Tibial nerve (tissue), 4 donors: ENCODE data around the gene CEBPA. TPM values are rescaled to one million over a fixed set of nuclear protein-coding genes. Genes with fewer than 3 reads are reported as not detected.

Source experiments
- DNase-seq, 2 donors: peaks; one replicate each; pipeline ENCODE4 v3.0.0-alpha.2; 2019; ENCODE audit warnings: low spot score in 2 of 2
- H3K27ac ChIP-seq, 4 donors: fragments of 200-600 bp; sonication (generic) in 3 of 4; one replicate each; pipeline ENCODE4 v1.5.1; 2017 to 2019; ENCODE audit warnings: mild to moderate bottlenecking in 1 of 4
- H3K27me3 ChIP-seq, 2 donors: fragments of 200-600 bp; sonication (generic) in 1 of 2; one replicate each; pipeline versions ENCODE4 v1.5.1 to v1.6.0; 2017 to 2019
- H3K36me3 ChIP-seq, 3 donors: fragments of 200-600 bp; sonication (generic); one replicate each; pipeline ENCODE4 v1.5.1; 2018 to 2019
- H3K4me1 ChIP-seq, 4 donors: fragments of 200-600 bp; sonication (generic) in 3 of 4; one replicate each; pipeline ENCODE4 v1.5.1; 2017 to 2019
- H3K4me3 ChIP-seq, 4 donors: fragments of 200-600 bp; sonication (generic) in 3 of 4; one replicate each; pipeline ENCODE4 v1.5.1; 2017 to 2019; ENCODE audit warnings: mild to moderate bottlenecking in 1 of 4, moderate library complexity in 1 of 4
- H3K9me3 ChIP-seq, 4 donors: fragments of 200-600 bp; sonication (generic) in 3 of 4; one replicate each; pipeline ENCODE4 v1.5.1; 2017 to 2019
- EP300 ChIP-seq, 2 donors: sonication (generic); formaldehyde crosslinking; IDR thresholded peaks; one replicate each; pipeline ENCODE4 v1.6.1; 2017; ENCODE audit warnings: antibody characterized with exemption in 2 of 2, mild to moderate bottlenecking in 1 of 2
- POLR2A ChIP-seq, 2 donors: fragments of 450-650 bp; IDR thresholded peaks; one replicate each; pipeline ENCODE4 v1.6.1; 2017; ENCODE audit warnings: antibody characterized with exemption in 2 of 2, mild to moderate bottlenecking in 2 of 2, moderate library complexity in 2 of 2
- WGBS, 2 donors: methylation state at CpG; one replicate each; pipeline ENCODE4 v1.1.5; 2018; 5-methylcytosine and 5-hydroxymethylcytosine counted together
- total RNA-seq, 4 donors: library from RNA; depleted of rRNA; stranded (reverse); fragments of >200 nt; gene quantifications; one replicate each; pipeline ENCODE4 v1.1.0, GENCODE V29; 2016
- TF ChIP-seq, protein P1 (sequence below), 5 experiments: fragments of 200-600 bp in 3 of 5; fragments of 450-650 bp in 2 of 5; sonication (generic) in 3 of 5; IDR thresholded peaks; one replicate each; pipeline ENCODE4 v1.5.1; 2016 to 2019; ENCODE audit warnings: antibody characterized with exemption in 5 of 5, mild to moderate bottlenecking in 3 of 5, moderate library complexity in 2 of 5

Gene CEBPA
- total RNA-seq, 4 donors from 2014 or later: 33.9 to 204 (median 65.4) TPM

DNA sequence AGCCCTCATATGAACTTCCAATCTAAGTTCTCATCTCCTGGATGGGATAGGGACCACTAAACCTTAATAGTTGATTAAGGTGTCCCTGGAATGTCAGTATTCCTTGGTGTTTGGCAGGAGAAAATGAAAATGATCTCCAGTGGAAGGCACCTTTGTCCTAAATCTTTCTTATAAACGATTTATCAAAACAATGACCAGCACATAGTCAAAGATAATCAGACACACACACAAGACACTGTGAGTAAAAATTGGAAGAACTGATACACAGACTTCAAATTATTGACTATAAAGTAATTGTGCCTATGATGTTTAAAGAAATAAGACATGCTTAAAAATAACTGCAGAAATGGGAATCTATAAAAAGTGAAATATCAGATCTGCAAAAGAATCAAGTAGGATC, 13.7 kb downstream of the CEBPA start:
- no peak overlapping the region for H3K4me3 ChIP-seq
- H3K36me3 ChIP-seq: no peaks in the 10 kb centered on the region
- 70 to 85% methylated on average over 1 of the region's 1 CpG for WGBS, 2 donors
- TF ChIP-seq, protein P1, sequence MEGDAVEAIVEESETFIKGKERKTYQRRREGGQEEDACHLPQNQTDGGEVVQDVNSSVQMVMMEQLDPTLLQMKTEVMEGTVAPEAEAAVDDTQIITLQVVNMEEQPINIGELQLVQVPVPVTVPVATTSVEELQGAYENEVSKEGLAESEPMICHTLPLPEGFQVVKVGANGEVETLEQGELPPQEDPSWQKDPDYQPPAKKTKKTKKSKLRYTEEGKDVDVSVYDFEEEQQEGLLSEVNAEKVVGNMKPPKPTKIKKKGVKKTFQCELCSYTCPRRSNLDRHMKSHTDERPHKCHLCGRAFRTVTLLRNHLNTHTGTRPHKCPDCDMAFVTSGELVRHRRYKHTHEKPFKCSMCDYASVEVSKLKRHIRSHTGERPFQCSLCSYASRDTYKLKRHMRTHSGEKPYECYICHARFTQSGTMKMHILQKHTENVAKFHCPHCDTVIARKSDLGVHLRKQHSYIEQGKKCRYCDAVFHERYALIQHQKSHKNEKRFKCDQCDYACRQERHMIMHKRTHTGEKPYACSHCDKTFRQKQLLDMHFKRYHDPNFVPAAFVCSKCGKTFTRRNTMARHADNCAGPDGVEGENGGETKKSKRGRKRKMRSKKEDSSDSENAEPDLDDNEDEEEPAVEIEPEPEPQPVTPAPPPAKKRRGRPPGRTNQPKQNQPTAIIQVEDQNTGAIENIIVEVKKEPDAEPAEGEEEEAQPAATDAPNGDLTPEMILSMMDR (IDR thresholded peaks at IDR 0.05): no peak
- TF ChIP-seq EP300 (IDR thresholded peaks at IDR 0.05) (no peak), POLR2A (IDR thresholded peaks at IDR 0.05) (no peak)
- H3K4me1 ChIP-seq: peaks cover 0 to 13% (median 2%) of the 10 kb centered on the region in 4 donors
- peaks cover 0 to 29% (median 2%) of the 10 kb centered on the region in 4 donors for H3K9me3 ChIP-seq
- peaks cover 0 to 3% of the 10 kb centered on the region in 2 donors for H3K27me3 ChIP-seq
- no peak for DNase-seq
- no peak overlapping the region for H3K27ac ChIP-seq

DNA sequence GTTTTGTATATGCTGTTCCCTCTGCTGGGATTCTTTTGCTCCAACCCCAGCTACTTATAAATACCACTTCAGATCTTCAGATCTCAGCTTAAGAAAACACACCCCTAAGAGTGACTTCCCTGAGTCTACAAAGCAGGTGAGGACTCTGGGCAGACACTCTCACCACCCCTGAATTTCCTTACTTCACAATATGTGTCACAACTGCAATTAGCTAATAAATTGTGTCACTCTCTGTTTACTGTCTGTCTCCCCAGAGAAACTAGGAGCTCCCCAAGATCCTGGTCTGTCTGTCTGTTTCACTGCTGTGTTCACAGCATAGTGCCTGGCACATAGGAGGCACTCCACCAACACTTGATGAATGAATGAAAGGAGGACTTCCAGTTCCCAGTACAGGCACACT, 14.4 kb downstream of the CEBPA start:
- Histone ChIP-seq H3K4me3 (no peak overlapping the region), H3K27ac (no peak overlapping the region), H3K4me1 (peaks cover 0 to 5% (median 0%) of the 10 kb centered on the region in 4 donors), H3K9me3 (peaks cover 0 to 29% (median 2%) of the 10 kb centered on the region in 4 donors), H3K36me3 (no peaks in the 10 kb centered on the region), H3K27me3 (no peaks in the 10 kb centered on the region)
- TF ChIP-seq EP300 (IDR thresholded peaks at IDR 0.05): no peak
- no peak for TF ChIP-seq POLR2A (IDR thresholded peaks at IDR 0.05)
- TF ChIP-seq, protein P1 (IDR thresholded peaks at IDR 0.05): no peak
- no peak for DNase-seq

DNA sequence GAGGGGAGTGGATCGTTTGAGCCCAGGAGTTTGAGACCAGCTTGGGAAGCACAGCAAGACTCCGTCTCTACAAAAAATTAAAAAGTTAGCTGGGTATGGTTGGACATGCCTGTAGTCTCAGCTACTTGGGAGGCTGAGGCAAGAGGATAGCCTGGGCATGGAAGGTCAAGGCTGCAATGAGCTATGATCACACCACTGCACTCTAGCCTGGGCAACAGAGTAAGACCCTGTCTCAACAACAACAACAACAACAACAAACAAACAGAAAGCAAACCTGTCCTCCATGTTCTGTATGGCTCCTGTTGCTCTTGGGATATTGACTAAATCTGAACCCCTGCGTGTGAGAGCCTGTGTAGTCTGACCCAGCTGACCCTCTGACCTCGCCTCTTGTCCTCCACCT, 14.9 kb downstream of the CEBPA start:
- H3K27me3 ChIP-seq: no peaks in the 10 kb centered on the region
- TF ChIP-seq POLR2A (IDR thresholded peaks at IDR 0.05): no peak
- no peak for TF ChIP-seq EP300 (IDR thresholded peaks at IDR 0.05)
- TF ChIP-seq, protein P1 (IDR thresholded peaks at IDR 0.05): no peak
- 70 to 72% methylated on average over 4 of the region's 4 CpGs for whole genome bisulfite sequencing, 2 donors
- peaks cover 0 to under 1% (median 0%) of the 10 kb centered on the region in 4 donors for H3K4me1 ChIP-seq
- H3K27ac ChIP-seq: no peak overlapping the region
- DNase-seq: no peak
- H3K36me3 ChIP-seq: no peaks in the 10 kb centered on the region
- H3K4me3 ChIP-seq: no peak overlapping the region
- peaks cover 0 to 29% (median 2%) of the 10 kb centered on the region in 4 donors for H3K9me3 ChIP-seq

DNA sequence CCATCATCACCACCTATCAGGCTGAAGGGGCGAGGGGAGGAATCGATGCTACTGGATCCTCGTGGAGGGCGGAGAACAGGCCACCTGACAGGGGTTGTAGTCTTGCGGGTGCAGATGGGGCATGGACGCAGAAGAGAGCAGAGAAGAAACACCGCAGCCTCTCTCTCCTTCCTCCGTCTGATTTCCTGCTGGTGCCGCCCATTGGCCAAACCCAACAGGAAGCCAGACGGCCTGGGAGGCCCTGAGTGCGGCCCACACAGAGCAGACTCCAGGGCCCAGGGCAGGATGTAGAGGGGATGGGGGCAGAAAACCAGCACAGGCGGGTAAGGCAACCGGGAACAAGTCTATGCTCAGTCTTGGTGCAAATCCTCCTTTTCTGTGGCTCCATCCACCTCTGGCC, 15.4 kb downstream of the CEBPA start:
- DNase-seq: no peak
- Histone ChIP-seq H3K27ac (no peak overlapping the region), H3K4me3 (no peak overlapping the region), H3K9me3 (peaks cover 0 to 29% (median 2%) of the 10 kb centered on the region in 4 donors), H3K27me3 (no peaks in the 10 kb centered on the region), H3K36me3 (no peaks in the 10 kb centered on the region), H3K4me1 (no peaks in the 10 kb centered on the region)
- WGBS, 2 donors: 69 to 73% methylated on average over 13 of the region's 13 CpGs
- TF ChIP-seq EP300 (IDR thresholded peaks at IDR 0.05) (no peak), POLR2A (IDR thresholded peaks at IDR 0.05) (no peak)

DNA sequence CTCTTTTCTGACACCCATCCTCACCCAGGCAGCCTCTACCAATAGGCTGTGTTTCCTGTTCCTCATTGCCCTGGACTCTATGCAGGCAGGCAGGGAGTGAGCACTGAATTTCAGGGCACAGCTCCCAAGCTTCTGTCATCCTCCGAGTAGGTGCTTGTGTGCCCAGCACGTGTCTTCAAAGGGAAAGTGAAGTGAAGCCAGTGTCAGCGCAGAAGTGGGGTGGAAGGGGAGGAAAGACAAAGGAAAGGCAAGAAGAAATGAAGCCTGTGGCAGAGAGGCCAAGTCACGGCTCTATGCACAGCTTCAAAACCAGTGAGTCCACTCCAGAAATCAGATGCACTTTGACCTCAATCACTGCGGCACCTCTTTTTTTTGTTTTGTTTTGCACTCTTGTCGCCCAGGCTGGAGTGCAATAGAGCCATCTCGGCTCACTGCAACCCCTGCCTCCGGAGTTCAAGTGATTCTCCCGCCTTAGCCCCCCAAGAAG, 16.9 kb downstream of the CEBPA start:
- H3K4me3 ChIP-seq: no peak overlapping the region
- H3K9me3 ChIP-seq: peaks cover 0 to 29% (median 2%) of the 10 kb centered on the region in 4 donors
- H3K27me3 ChIP-seq: no peaks in the 10 kb centered on the region
- no peaks in the 10 kb centered on the region for H3K36me3 ChIP-seq
- TF ChIP-seq EP300 (IDR thresholded peaks at IDR 0.05): no peak
- TF ChIP-seq POLR2A (IDR thresholded peaks at IDR 0.05): no peak
- TF ChIP-seq, protein P1 (IDR thresholded peaks at IDR 0.05): no peak
- H3K27ac ChIP-seq: no peak overlapping the region
- no peaks in the 10 kb centered on the region for H3K4me1 ChIP-seq
- WGBS, 2 donors: 64 to 71% methylated on average over 9 of the region's 9 CpGs
- no peak for DNase-seq

DNA sequence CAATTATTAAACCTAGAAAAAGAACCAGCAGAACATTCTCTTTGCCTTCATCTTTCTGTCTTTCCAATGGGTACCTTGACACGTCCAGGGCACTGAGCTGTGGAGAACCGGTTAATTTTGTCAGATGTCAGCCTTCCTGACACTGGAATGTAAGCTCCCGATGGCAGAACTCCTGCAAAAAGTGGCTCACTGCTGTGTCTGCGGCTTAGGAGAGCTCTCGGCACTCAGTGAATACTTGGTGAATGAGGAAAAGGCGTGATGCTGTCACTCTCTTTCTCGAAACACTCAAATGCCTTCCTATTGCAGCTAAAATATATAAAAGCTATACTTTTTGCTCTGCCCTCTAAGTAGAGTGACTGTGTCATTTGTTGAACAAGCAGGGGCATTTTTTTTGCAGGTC, 17.6 kb downstream of the CEBPA start:
- no peaks in the 10 kb centered on the region for H3K36me3 ChIP-seq
- WGBS, 2 donors: 60 to 61% methylated on average over 7 of the region's 7 CpGs
- H3K4me3 ChIP-seq: no peak overlapping the region

More for the DNA sequence above, 17.6 kb downstream of the CEBPA start:
- H3K27me3 ChIP-seq: no peaks in the 10 kb centered on the region
- no peak overlapping the region for H3K27ac ChIP-seq
- TF ChIP-seq, protein P1 (IDR thresholded peaks at IDR 0.05): no peak
- TF ChIP-seq POLR2A (IDR thresholded peaks at IDR 0.05) (no peak), EP300 (IDR thresholded peaks at IDR 0.05) (no peak)
- no peaks in the 10 kb centered on the region for H3K4me1 ChIP-seq
- DNase-seq: no peak
- peaks cover 0 to 24% (median 2%) of the 10 kb centered on the region in 4 donors for H3K9me3 ChIP-seq
